ENCODE results near the gene SCN1A.

DNA sequence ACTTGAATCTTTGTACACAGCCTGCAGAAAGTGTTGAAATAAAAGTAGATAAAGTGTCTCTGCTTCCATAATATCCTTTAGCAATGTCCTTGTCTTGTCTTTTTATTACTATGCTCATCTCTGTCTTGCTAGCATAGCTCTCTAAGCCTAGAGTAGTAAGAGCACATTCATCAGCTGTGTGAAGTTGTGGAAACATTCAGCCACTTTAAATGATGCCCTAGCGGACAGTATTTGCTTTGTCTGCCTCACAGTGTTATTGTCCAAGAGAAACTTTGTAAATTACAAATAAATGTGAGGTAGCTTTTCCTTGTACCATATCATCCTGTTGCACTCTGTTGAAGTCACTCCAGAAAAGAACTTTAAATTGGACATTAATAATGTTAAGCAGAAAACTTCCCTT lies 113.9 kb downstream of the SCN1A start:
- TF ChIP-seq YY1 (IDR thresholded peaks at IDR 0.05; ENCODE audit: insufficient read depth, insufficient read length) = no peak
- no peak for TF ChIP-seq ZNF274 (IDR thresholded peaks at IDR 0.05; ENCODE audit: low read depth, low read length)
- no peak for TF ChIP-seq SUZ12 (IDR thresholded peaks at IDR 0.05; ENCODE audit: extremely low read depth, insufficient read depth, insufficient read length)

All from NT2/D1 (cell line).